Epithelial cell of prostate (primary cell): ENCODE results near the gene ERN1.
"Not testable (repeated sequence)": the region's sequence is repeated elsewhere in the genome, so short reads cannot be mapped to it uniquely, and the experiment has no call there.

ENCODE experiments used
- DNase-seq: peaks from one replicate; pipeline ENCODE4 v3.0.0-alpha.2; 2011; ENCODE audit warnings: low read depth, low spot score
- H3K27ac ChIP-seq: fragments of 450-650 bp; 2 replicates; pipeline ENCODE4 v1.5.1; 2017; ENCODE audit warnings: mild to moderate bottlenecking

ERN1 gene

DNA sequence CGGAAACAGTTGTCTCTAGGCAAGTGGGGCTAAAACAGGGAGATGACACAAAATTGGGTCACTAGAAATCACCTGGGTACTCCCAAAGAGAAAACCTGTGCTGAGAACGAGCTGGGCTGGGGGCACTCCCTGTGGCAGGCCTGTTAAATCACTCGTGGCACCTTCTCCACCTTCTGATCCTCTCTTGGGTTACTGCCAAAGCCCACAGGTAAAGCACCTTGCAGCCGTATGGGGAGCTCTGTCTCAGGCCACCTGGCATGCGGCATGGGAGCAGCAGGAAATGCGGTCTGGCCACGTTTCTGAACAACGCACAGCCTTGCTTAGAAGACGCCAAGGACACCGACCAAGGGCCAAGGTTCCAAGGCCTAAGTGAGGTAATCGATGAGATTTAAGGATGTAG lies 88.0 kb downstream of the ERN1 start:
- DNase-seq, result no peak
- H3K27ac ChIP-seq, result no peak overlapping the region

GRCh38 chr17:64040206-64040605 lies 89.7 kb downstream of the ERN1 start:
- DNase-seq, result no peak

GRCh38 chr17:64039106-64039400 lies 90.9 kb downstream of the ERN1 start:
- H3K27ac ChIP-seq, result no peak overlapping the region
- no peak for DNase-seq

More at GRCh38 chr17:64040206-64040605, 89.7 kb downstream of the ERN1 start:
- H3K27ac ChIP-seq, result no peak overlapping the region

GRCh38 chr17:64038331-64039105 lies 91.4 kb downstream of the ERN1 start:
- DNase-seq, result no peak
- H3K27ac ChIP-seq, result no peak overlapping the region

DNA sequence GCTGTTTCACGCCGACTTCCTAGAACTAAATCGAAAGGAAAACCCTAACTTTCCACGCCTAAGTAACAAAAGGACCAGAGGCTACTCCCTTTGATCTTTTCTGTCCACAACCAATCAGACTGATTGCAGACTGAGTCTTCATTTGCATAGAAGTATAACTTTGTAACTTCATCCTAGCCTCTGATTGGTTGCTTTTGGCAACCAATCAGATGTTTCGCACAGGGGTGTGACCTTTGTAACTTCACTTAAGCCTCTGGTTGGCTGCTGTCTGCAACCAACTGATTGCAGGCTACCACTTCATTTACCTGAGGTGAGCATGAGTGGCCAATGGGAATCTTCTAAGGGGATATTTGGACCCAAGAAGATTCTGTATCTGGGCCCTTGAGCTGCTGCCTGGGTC lies 92.1 kb downstream of the ERN1 start:
- no peak for DNase-seq
- no peak overlapping the region for H3K27ac ChIP-seq

DNA sequence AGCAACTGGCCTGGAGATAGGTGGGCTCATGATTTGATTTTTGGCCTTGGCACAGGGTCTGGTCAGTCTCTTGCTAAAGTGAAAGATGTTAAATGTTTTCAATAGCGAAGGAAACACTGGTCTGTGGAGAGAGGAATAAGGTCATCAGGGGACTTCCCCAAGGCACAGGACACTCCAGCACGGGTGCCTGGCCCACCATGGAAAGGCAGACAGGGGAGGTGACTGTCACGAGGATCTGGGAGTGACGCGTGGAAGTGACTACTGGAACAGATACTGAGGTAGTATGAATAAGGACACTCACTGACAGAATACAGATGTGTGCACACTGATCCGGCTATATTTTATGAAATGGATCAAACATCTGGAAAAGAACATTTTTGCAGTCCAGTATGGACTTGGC lies 92.8 kb downstream of the ERN1 start:
- no peak overlapping the region for H3K27ac ChIP-seq
- no peak for DNase-seq

DNA sequence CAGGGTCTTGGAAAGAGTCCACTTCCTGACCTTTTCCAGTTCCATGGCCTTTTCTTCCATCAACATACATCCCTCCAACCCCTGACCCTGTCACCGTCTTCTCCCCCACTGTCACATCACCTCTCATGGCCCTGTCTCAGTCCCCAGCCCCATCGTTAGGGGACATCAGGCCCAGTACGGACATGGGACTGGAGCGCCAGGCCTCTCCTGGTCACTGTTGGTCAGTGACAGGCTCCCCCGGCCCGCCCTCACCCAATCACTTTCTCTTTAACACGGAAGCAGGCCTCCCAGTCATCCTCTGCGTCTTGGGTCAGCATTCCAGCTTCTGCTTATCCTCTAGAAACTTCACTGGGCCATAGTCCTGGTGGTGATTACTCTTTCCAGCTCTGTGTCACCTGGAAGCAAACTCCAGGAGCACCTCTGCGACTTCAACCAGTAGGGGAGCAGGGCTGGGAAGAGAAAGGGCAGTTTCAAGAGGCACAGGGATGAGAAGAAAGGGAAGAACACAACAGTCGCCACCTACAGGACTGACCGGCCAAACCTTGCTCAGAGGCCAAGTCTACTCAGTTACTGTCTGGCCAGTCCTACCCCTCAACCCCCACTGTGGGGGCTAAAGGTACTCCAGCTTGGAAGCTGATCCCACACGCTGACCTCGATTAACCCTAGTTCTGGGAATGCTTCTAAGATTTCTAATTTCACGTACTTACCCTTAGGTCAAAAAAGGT lies 93.6 kb downstream of the ERN1 start:
- no peak overlapping the region for H3K27ac ChIP-seq
- no peak for DNase-seq

DNA sequence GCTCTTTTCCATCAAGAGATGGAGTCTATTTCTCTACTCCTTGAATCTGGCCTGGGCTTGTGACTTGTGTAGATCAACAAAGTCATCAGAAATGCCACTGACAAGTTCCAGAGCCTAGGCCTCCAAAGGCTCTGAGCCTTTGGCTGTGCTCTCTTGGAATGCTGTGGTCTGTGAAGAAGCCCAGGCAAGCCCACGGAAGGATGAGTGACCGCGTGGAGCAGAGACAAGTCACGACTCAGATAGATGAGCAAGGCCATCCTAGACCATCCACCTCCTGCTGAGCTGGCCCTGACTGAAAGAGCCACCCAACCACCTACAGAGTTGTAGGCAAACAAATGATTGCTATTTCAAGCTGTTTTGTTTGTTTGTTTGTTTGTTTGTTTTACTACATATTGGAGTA lies 97.9 kb downstream of the ERN1 start:
- H3K27ac ChIP-seq, result peak overlapping the region; percentile 9

GRCh38 chr17:64028874-64029464 lies 101.0 kb downstream of the ERN1 start:
- H3K27ac ChIP-seq, result no peak overlapping the region
- DNase-seq, result no peak

More for the DNA sequence above, 97.9 kb downstream of the ERN1 start:
- no peak for DNase-seq

GRCh38 chr17:64025732-64026294 lies 104.1 kb downstream of the ERN1 start:
- DNase-seq, result no peak
- no peak overlapping the region for H3K27ac ChIP-seq

- no peak for DNase-seq
- H3K27ac ChIP-seq, result no peak overlapping the region
Observed at GRCh38 chr17:64024781-64025731, 104.9 kb downstream of the ERN1 start.

GRCh38 chr17:64024215-64024654 lies 105.7 kb downstream of the ERN1 start:
- no peak overlapping the region for H3K27ac ChIP-seq
- no peak for DNase-seq

DNA sequence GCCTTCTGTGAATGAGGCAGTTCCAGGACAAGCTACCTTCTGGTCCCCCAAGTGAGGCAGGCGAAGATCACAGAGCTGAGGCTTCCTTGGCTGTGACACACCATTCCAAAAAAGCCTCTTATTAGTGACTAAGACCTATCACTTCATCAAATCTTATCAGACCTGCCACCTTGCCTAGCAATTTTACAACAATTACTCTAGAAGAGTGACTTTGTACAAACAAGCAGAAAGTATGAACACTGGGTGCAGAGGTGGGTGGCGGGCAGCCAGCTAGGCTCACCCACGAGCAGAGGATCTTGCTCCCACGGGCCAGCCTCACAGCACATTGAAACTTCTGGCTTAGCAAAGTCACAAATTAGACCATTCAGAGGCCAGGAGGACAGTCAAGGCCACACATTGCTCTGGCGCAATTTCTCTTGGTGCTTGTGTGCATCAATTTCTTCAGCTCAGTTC lies 107.3 kb downstream of the ERN1 start:
- H3K27ac ChIP-seq, result no peak overlapping the region
- no peak for DNase-seq

DNA sequence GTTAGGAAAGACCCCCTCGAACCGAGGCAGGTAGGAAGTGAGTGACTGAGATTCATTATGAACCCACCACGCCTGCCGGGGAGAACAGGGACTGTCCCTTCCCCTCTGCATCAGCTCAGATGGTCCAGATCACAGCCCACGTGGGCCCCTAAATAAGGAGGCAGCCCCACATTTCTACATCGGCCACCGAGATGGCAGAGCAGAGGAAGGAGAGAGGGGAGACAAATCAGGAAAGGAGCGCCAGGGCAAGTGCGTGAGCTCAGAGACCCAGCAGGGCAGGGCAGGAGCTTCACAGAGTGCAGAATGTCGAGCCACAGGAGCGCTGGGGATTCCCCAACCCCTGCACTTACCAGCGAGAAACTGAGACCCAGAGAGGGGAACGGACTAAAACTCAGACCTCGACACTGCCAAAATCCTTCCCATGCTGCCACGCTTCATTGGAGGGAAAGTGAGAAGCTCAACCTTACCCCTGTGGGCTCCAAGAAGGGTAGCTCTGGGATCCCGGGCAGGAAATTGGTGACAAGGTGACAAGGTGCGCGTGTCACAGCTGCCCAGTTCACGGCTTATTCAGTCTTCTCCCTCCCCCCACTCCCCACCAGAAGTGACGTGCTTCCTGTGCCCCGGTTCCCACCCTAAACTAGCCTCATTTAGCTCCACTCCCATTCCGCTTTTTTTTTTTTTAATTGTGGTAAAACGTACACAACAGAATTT lies 109.7 kb downstream of the ERN1 start, which contains the start of gene ICAM2:
Gene ICAM2, minus strand, starts transcription at position 578 of the 711 bp plus-strand sequence. CDS start 13,942 bp downstream, outside the sequence.
- no peak for DNase-seq
- no peak within 1 kb of the TSS for H3K27ac ChIP-seq

- not testable (repeated sequence) for DNase-seq, H3K27ac ChIP-seq
Observed at GRCh38 chr17:64019551-64019961, 110.4 kb downstream of the ERN1 start.

GRCh38 chr17:64017381-64017980 lies 112.5 kb downstream of the ERN1 start:
- H3K27ac ChIP-seq, result no peak overlapping the region
- no peak for DNase-seq

GRCh38 chr17:64016974-64017373 lies 113.0 kb downstream of the ERN1 start:
- no peak overlapping the region for H3K27ac ChIP-seq

DNA sequence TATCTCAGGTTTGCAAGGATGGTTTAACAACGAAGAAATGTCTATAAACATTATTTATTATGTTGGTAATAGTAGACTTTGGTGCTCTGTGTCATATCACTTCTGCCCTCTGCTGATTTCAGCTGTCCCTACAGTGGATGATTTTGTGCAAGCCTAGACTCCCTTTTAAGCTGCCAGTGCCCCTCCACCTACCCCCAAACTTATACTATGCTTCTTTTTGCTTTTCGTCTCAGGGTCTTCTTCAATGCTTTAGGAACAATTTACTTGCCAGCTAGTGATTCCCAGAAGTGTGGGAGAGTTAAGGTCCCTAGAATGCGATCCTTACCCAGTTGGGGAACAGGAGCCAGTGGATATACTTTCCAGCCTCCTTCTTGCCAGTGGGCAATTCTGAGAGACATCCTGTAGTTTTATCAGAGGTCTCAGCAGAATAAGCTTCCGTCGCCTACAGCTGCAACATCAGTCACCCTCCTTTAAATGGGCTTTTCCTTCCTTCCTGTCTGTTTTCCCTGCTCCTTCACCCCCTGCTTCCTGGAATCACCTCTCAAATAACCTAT lies 113.6 kb downstream of the ERN1 start:
- H3K27ac ChIP-seq, result no peak overlapping the region
- no peak for DNase-seq

More at GRCh38 chr17:64016974-64017373, 113.0 kb downstream of the ERN1 start:
- DNase-seq, result no peak
